GM23338 (cell line): ENCODE measurements around the gene TAB3. TPM values are rescaled to one million over a fixed set of nuclear protein-coding genes. Genes with fewer than 3 reads are reported as not detected.

Source experiments
- ATAC-seq: fragments of 200-7000 bp; cut with Tn5 transposase; 3 replicates; pipeline ENCODE4 v1.9.1; 2020
- DNase-seq: peaks from one replicate; pipeline ENCODE4 v3.0.0-alpha.2; 2015; ENCODE audit warnings: low spot score
- H2AFZ ChIP-seq: fragments of 200-600 bp; sonication (generic); 2 replicates; pipeline ENCODE4 v1.8.0; 2016; ENCODE audit warnings: antibody characterized with exemption, mild to moderate bottlenecking, moderate library complexity
- H3F3A ChIP-seq: fragments of 200-600 bp; sonication (generic); replicated peaks from 2 replicates; pipeline ENCODE4 v1.8.0; 2017; ENCODE audit warnings: antibody characterized with exemption, mixed run types, low read depth
- H3K27ac ChIP-seq: fragments of 200-600 bp; sonication (generic); 2 replicates; pipeline ENCODE4 v1.6.1; 2016; ENCODE audit warnings: low read depth
- H3K27me3 ChIP-seq: fragments of 200-600 bp; sonication (generic); 2 replicates; pipeline ENCODE4 v1.8.0; 2016; ENCODE audit warnings: mild to moderate bottlenecking, mixed run types, moderate library complexity; ENCODE audit not compliant: insufficient read depth
- H3K36me3 ChIP-seq: fragments of 200-600 bp; sonication (generic); 2 replicates; pipeline ENCODE4 v1.8.0; 2016; ENCODE audit warnings: mild to moderate bottlenecking; ENCODE audit not compliant: insufficient read depth
- H3K4me1 ChIP-seq: fragments of 200-600 bp; sonication (generic); 2 replicates; pipeline ENCODE4 v1.8.0; 2016; ENCODE audit warnings: mild to moderate bottlenecking, moderate library complexity; ENCODE audit not compliant: insufficient read depth
- H3K4me2 ChIP-seq: fragments of 200-600 bp; sonication (generic); 2 replicates; pipeline ENCODE4 v1.7.1; 2017; ENCODE audit warnings: mixed run types
- H3K4me3 ChIP-seq: fragments of 200-600 bp; sonication (generic); 2 replicates; pipeline ENCODE4 v1.6.1; 2016; ENCODE audit warnings: mixed run types
- H3K79me2 ChIP-seq: fragments of 200-600 bp; sonication (generic); replicated peaks from 2 replicates; pipeline ENCODE4 v1.8.0; 2017; ENCODE audit warnings: mild to moderate bottlenecking; ENCODE audit not compliant: insufficient read depth
- H3K9me2 ChIP-seq: fragments of 200-600 bp; sonication (generic); 2 replicates; pipeline ENCODE4 v1.8.0; 2017; ENCODE audit not compliant: insufficient read depth
- H4K20me1 ChIP-seq: fragments of 200-600 bp; sonication (generic); replicated peaks from 2 replicates; pipeline ENCODE4 v1.8.0; 2017; ENCODE audit warnings: mild to moderate bottlenecking; ENCODE audit not compliant: insufficient read depth
- H3K27ac Mint-ChIP-seq: 2 replicates; pipeline ENCODE4 v1.8.0; 2020; ENCODE audit warnings: inconsistent platforms, mild to moderate bottlenecking, moderate library complexity, mixed read lengths
- H3K27me3 Mint-ChIP-seq: 3 replicates; pipeline ENCODE4 v1.8.0; 2022; ENCODE audit warnings: low read depth, mild to moderate bottlenecking, moderate library complexity, mixed read lengths, inconsistent platforms; ENCODE audit not compliant: insufficient read depth, poor library complexity
- H3K36me3 Mint-ChIP-seq: 3 replicates; pipeline ENCODE4 v1.8.0; 2021; ENCODE audit warnings: low read depth, mild to moderate bottlenecking, inconsistent platforms, moderate library complexity, mixed read lengths
- H3K4me1 Mint-ChIP-seq: 3 replicates; pipeline ENCODE4 v1.8.0; 2020; ENCODE audit warnings: mild to moderate bottlenecking, inconsistent platforms, mixed read lengths
- H3K4me3 Mint-ChIP-seq: 3 replicates; pipeline ENCODE4 v1.8.0; 2021; ENCODE audit warnings: moderate library complexity, mild to moderate bottlenecking, inconsistent platforms, mixed read lengths
- H3K9me3 Mint-ChIP-seq: 3 replicates; pipeline ENCODE4 v1.8.0; 2020; ENCODE audit warnings: moderate library complexity, mild to moderate bottlenecking, inconsistent platforms, mixed read lengths
- CTCF ChIP-seq, 2 experiments: fragments of 200-600 bp in 1 of 2; sonication (generic) in 1 of 2; conservative IDR thresholded peaks; 2 replicates each; pipeline versions ENCODE4 v1.5.1 to v1.6.1; 2016 to 2017; ENCODE audit warnings: antibody characterized with exemption in 2 of 2, low read depth in 2 of 2, mild to moderate bottlenecking in 2 of 2, moderate library complexity in 1 of 2
- ETS1 ChIP-seq: IDR thresholded peaks from 2 replicates; pipeline ENCODE4 v1.6.1; 2016; ENCODE audit warnings: antibody characterized with exemption
- POLR2AphosphoS5 ChIP-seq: IDR thresholded peaks from 2 replicates; pipeline ENCODE4 v1.6.1; 2016; ENCODE audit warnings: antibody characterized with exemption, low read depth
- REST ChIP-seq: IDR thresholded peaks from one replicate; pipeline ENCODE4 v1.6.1; 2018; ENCODE audit warnings: antibody characterized with exemption; ENCODE audit not compliant: unreplicated experiment
- ZNF114 ChIP-seq: fragments of 250-450 bp; sonication (Bioruptor Pico); IDR thresholded peaks from 2 replicates; pipeline ENCODE4 v1.5.0; 2020; ENCODE audit warnings: mild to moderate bottlenecking, moderate library complexity
- ZNF331 ChIP-seq: fragments of 250-450 bp; sonication (Bioruptor Pico); IDR thresholded peaks from 2 replicates; pipeline ENCODE4 v1.5.0; 2020; ENCODE audit warnings: low read depth, mild to moderate bottlenecking, moderate library complexity
- polyA plus RNA-seq: library from polyadenylated mRNA; unstranded; fragments of >200 nt; fragmentation: Nextera tagmentation; extraction: Ambion mirVana; gene quantifications from 2 replicates; pipeline ENCODE4 v1.2.1, GENCODE V29; 2016
- total RNA-seq: library from RNA; depleted of rRNA; stranded (reverse); fragments of >200 nt; shearing (Covaris generic); gene quantifications from 2 replicates; pipeline ENCODE4 v1.2.3, GENCODE V29; 2014

Gene TAB3
- total and polyA plus RNA-seq, 2 experiments from 2014 or later: 4.4 to 21.7 TPM

GRCh38 chrX:30898886-30899285 lies 9.8 kb upstream of the TAB3 start:
- DNase-seq: no peak

GRCh38 chrX:30895370-30895769 lies 6.3 kb upstream of the TAB3 start:
- H3K36me3 Mint-ChIP-seq: no peaks in the 10 kb centered on the region
- no peaks in the 10 kb centered on the region for H3K27me3 Mint-ChIP-seq
- Histone ChIP-seq H3K4me3 (no peak overlapping the region), H3F3A (no peaks in the 10 kb centered on the region), H3K4me1 (no peaks in the 10 kb centered on the region), H3K79me2 (no peaks in the 10 kb centered on the region), H2AFZ (no peak overlapping the region), H4K20me1 (no peaks in the 10 kb centered on the region), H3K36me3 (no peaks in the 10 kb centered on the region), H3K4me2 (no peak overlapping the region), H3K27me3 (no peaks in the 10 kb centered on the region), H3K27ac (no peak overlapping the region), H3K9me2 (no peaks in the 10 kb centered on the region)
- H3K27ac Mint-ChIP-seq: no peak overlapping the region
- TF ChIP-seq ZNF331 (no peak), CTCF (conservative IDR thresholded peaks at IDR 0.05; ENCODE audit: low read depth in 2 of 2) (no peak), REST (no peak), ETS1 (no peak), POLR2AphosphoS5 (no peak)
- H3K4me3 Mint-ChIP-seq: no peak overlapping the region
- H3K9me3 Mint-ChIP-seq: no peaks in the 10 kb centered on the region; the same call in 2 of the 3 replicates
- DNase-seq: no peak
- H3K4me1 Mint-ChIP-seq: peaks cover 11% of the 10 kb centered on the region; the same call in 2 of the 3 replicates
- no peak for ATAC-seq

More at GRCh38 chrX:30898886-30899285, 9.8 kb upstream of the TAB3 start:
- Histone ChIP-seq H3K4me2 (no peak overlapping the region), H3K9me2 (no peaks in the 10 kb centered on the region), H3K4me1 (no peaks in the 10 kb centered on the region), H3K4me3 (no peak overlapping the region), H4K20me1 (no peaks in the 10 kb centered on the region), H3K27me3 (no peaks in the 10 kb centered on the region), H3K36me3 (no peaks in the 10 kb centered on the region), H3K79me2 (no peaks in the 10 kb centered on the region), H3K27ac (no peak overlapping the region), H3F3A (no peaks in the 10 kb centered on the region), H2AFZ (no peak overlapping the region)
- Mint-ChIP-seq H3K4me1 (no peaks in the 10 kb centered on the region), H3K36me3 (no peaks in the 10 kb centered on the region), H3K27me3 (no peaks in the 10 kb centered on the region), H3K4me3 (no peak overlapping the region), H3K9me3 (no peaks in the 10 kb centered on the region), H3K27ac (no peak overlapping the region)
- TF ChIP-seq REST: no peak
- no peak for TF ChIP-seq ZNF114 (CRISPR knock-in tag)
- no peak for ATAC-seq
